NCI-H226 (cell line): ENCODE measurements around the gene DSC3.
"Not testable (repeated sequence)": the region's sequence is repeated elsewhere in the genome, so short reads cannot be mapped to it uniquely, and the experiment has no call there.

Source experiments
- DNase-seq: peaks from one replicate; pipeline ENCODE4 v3.0.0-alpha.2; 2015

The DSC3 gene

DNA sequence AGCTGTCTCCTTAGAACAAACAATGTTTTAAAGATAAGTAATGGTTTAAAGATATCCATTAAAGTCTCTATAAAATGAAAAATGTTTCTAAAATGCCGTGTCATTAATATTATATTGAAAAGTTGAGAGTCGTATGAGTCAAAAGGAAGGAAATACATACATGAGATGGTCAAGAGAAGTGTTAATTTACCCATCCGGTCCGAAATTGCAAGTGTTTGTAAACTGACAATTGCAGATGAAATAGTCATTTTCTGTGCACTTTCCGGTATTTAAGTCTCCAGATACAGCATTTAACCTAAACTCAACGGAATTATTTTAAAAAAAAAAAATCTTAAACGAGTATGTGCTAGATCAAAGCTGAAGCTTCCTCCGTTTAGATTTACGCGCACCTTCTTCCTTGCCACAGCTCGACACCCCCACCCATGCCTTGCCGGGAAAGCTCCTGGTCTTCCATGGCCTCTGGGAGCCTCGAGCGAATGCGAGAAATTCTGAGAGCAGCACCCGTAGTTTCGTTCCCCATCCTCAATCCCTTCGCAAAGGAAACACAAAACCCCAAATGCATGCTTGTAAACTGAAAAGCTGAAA, 1.8 kb downstream of the DSC3 start:
- DNase-seq = peak; percentile 36

DNA sequence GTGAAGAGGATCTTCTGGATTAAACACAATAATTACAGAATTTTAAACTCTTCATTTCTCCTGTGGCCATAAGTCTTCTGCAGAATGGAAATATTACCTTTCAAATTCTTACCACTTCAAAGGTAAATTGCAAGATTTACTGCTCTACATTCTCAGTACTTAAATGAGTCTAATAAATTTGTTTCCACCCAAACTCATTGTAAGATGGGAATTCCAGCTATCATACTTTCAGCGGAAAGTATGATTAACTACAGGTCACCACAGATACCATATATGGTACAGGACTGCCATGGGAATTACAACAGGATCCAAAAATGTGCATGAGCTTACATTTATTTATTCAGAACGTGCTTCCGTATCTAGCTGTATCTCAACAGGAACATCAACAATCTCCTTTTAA, 3.1 kb downstream of the DSC3 start:
- DNase-seq = peak; percentile 69

DNA sequence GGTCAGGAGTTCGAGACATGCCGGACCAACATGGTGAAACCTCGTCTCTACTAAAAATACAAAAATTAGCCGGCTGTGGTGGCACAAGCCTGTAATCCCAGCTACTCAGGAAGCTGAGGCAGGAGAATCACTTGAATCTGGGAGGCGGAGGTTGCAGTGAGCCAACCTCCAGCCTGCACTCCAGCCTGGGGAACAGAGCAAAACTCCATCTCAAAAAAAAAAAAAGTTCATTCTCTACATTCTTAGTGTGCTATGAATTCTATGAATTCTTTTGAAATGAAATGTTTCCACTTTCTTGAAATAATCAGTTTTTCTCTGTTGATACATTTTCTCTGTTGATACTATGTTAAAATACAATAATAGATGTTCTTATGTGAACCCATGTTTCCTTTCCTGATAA, 4.9 kb downstream of the DSC3 start:
- peak; percentile 60 for DNase-seq

DNA sequence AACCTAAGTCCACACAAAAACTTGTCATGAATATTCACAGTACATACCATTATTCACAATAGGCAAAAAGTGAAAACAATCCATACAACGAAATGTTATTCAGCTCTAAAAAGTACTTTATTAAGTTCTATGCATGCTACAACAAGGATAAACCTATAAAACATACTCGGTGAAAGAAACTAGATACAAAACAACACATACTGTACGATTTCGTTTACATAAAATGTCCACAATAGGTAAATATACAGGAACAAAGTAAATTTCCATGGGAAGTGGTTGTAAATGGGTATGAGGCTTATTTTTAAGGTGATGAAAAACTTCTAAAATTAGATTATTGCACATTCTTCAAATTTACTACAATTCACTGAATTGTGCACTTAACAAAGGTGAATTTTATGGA, 8.0 kb downstream of the DSC3 start:
- no peak for DNase-seq

DNA sequence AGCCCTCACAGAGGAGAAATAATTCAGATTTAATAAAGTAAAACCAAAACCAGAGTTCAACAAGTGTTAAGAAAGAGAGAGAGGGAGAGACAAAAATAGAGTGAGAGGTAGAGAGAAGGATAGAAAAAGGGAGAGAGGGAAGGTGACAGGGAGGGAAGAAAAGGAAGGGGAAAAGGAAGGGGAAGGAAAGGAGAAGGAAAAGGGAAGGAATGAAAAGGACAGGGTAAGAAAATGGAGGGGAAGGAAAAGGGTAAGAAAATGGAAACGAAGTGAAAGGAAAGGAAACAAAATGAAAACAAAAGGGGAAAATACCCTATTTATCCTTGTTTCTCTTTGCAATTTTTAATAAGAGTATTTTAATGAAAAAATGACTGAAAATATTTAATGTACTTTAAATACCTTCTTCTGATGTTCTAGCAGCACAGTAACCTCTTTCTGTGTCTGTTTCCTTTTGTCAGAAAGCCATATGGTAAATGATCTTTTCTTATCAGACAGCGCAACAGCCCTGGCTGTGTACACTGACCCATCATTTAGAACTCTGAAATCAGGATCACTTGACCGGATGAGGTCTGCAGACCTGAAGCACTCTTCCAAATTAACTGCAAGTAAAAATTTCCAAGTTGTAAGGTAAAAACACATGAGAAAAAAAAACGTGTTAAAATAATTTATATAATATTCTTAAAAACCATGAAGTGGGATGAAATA, 11.8 kb downstream of the DSC3 start:
- no peak for DNase-seq

DNA sequence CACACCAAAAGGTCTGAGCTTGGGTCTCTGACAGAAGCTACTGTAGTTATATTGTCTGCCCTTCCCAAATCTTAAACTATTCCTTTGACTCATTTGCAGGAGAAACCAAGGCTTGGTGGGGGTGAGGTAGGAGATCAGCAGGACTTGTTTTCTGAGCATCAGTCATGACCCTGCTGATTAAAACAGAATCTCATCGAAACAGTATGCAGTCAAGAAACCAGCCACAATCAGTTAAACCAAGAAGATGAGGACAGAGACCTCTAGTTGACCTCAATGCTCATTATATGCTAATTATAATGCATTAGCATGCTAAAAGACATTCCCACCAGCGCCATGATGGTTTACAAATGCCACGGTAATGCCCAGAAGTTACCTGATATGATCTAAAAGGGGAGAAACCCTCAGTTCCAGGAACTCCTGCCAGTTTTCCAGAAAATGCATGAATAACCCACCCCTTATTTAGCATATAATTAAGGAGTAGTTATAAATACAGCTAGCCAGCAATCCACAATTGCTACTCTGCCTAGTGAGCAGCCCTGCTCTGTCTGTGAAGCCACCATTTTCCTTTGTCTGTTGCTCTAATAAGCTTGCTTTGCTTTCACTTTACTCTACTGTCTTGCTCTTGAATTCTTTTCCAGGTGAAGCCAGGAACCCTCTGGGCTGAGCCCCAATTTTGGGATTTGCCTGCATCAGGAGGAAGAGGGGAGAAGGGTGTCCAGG, 26.7 kb downstream of the DSC3 start:
- no peak for DNase-seq

DNA sequence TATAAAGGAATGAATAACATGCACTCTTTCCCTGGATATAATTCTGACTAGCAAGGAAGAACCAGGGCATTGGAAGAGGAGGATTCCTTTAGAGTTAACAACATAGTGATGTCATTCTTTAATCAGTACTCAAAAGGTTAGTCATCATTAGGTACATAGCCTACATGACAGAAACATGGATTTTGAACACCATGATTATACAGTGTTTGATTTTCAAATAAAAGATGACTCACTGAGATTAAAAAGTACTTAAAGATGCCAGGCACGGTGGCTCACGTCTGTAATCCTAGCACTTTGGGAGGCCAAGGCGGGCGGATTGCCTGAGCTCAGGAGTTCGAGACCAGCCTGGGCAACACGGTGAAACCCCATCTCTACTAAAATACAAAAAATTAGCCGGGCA, 31.1 kb downstream of the DSC3 start:
- peak; percentile 86 for DNase-seq

DNA sequence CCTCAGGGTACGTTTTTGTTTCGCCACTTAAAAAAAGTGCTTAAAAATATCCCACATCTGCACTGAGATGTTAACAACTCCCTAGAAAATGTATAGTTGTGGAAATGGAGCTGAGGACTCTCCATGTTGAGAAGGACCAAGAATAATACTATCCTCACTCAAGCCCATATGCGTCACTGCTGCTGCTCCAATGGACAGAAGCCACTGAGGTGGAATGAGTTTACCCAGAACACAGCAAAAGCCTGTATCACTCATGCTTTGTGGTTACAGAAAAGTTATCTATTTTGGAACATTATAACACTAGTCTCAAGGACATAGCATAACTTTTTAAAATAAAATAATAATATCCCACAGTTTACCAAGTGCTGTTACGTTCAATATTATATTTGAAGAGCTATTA, 31.9 kb downstream of the DSC3 start:
- DNase-seq = no peak

DNA sequence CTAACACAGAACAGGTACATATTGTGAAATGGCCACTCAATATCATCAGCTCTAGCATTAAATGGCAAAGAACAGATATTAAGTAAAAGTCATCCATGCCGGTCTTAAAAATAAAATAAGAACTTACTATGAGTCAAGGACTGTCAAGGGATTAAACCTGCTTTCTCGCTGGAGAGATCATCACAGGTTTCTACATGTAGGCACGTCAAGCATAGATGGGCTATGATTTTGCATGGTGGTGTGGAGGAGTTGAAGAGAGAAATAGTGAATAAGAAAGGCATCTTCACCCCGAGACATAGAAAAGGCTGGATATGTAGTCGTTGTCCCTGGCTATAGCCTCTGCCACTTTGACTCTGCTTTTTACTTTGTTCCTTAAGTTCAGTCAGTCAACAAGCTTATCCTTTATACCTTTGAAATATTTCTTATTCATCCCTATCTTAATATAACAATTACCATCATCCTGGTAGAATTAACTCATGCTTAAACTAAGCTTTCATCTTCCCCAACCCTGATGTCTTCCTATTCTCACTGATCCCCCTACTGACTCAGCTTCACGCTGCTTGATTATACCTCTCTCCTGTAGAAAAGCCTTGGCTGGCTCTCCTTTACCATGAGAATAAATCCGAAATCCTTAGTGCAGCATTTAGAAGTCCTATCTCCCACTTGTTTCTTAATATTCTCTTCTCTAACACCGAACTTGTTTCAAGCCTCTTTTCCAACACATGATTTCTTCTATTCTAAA, 42.5 kb downstream of the DSC3 start:
- DNase-seq = no peak

DNA sequence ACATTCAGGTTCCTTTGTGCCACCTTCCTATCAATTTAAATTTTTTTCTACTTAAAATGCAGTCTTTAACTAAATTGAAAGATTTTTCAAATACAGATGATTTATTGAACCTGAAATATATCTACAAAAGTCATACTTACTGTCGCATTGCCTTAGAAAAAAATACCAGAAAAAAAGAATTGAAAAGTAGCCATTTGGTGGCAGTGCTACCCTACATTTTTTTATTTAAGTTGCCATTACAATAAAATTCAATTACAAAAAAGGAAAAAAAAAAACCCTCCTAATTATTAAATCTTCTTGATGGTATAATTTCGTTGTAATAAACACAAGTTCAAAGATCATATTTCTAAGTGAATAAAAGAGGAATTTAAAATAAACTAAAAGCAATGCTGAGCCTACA, 43.4 kb downstream of the DSC3 start:
- DNase-seq = no peak

DNA sequence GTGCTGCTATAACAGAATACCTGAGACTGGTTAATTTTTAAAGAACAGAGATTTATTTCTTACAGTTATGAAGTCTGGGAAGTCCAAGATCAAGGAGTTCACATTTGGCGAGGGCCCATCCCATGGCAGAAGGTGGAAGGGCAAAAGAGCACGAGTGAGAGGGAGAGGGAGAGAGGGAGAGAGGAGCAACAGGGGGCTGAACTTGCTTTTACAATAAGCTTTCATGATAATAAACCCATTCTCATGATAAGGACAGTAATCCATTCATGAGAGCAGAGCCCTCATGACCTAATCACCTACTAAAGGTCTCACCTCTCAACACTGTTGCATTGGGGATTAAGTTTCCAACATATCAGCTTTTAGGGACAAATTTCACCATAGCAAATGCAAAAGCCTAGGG, 45.3 kb downstream of the DSC3 start:
- no peak for DNase-seq

DNA sequence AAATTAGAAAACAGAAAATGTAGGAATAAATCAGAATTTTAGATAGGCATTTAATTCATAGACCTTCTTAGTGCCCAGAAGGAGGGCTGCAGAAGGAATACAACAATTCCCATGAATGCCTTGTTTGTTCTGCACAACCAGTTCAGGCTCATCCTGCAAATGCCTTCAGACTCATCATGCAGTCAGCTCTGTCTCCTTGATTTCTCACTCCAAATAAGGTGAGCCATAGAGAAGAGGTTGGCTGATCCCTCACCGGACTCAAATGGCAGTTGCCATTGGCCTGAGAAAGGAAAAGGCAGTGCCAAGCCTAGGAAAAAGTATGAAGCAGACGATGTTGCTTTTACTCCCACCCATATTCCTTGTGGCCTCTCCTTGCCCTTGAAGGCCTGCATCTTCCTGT, 50.3 kb downstream of the DSC3 start:
- DNase-seq = no peak

DNA sequence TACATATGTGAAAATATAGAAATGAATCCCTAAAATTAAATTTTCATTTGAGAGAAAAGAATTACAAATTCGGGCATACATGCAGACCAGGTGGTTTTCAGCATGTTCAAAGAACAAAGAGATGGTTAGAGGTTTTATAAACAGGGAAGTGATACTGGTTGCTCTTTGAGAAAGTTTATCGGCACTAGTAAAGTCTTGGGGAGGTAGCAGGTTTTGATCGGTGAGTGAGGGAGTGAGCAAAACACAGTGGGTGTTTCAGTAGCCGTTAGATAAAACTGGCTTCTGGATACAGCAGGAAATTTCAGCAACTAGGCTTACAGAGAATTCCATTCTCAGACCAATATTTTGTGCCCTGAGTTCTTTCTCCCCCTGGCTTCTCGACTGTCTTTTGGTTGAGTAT, 51.1 kb downstream of the DSC3 start:
- no peak for DNase-seq

DNA sequence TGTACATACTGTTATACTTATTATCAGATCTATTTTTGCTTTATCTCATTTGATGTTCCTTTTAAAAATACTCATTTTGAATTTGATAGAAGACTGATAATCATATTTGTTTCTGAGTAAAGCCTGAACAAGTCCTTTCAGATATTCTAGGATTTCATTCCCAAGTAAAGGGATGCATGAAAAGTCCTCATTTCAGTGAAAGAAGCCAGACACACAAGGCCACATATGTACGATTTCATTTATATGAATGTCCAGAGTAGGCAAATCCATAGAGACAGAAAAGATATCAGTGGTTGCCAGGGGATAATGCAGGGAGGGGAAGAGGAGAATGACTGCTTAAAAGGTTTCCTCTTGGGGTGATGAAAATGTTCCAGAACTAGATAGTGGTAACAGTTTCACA, 53.4 kb downstream of the DSC3 start:
- no peak for DNase-seq

DNA sequence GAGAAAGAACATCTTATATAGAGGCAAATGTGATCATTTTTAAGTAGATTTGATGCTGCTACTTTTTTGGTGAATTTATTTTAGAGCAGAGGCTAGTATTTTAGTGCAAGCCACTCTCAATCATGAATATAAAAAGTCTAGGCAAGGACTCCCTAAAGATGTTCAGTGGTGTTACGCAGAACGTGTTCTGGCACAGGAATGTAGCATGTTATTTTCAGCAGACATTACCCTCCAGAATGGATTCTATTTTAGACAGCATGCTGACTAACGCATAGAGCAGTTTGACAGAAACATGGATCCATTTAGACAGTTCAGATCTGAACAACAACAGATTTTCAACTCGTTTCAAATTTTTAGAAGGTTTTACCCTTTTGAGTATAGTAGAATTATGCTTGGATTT, 54.1 kb downstream of the DSC3 start:
- no peak for DNase-seq

DNA sequence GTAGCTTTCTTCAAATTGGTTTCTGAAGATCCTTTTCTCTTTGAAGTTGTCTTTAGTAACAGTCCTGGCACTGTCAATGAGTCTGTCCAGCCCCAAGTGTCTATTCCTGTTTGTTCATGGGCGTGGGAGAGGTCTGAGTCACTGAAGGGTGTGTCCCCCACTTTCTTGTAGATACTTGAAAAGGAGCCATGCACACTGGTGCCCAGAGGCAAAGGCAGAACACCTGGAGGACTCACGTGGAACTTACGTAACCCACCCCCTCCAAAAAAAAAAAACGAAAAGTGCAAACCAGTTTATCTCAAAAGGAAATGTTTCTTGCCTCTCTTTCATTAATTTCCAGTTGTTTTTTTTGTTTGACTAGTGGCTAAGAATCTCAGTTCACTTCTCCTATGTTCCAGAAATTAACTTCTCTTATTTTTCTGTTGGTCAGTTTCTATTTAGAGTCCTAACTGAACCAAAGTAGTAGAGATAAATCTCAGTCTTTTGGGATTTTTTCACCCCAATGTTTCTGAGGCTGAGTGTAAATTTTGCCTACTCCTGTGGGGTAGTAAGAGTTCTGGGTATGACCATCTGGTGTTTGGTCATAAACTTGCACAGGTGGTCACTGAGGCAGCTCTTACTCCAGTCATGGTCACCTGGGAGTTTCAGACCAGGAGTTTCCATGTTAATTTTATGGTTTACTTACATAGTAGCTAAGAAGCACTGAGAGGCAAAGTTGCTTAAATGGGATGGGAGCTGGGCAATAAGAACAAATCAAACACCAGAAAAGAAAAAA, 54.9 kb downstream of the DSC3 start:
- DNase-seq = peak; percentile 60

DNA sequence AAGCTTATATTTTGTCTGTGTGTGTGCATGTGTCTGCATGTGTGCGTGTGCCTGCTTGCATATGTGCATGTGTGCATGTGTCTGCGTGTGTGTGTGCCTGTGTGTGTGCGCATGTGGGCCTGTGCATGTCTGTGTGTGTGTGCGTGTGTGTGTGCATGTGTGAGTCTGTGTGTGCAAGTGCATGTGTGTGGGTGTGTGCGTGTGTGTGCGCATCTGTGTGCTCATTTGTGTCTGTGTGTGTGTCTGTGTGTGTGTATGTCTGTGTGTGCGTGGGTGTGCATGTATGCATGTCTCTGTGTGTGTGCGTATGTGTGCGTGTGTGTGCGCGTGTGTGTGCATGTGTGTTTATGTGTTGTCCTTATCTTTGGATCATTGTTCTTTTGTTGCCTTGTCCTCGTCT, 56.8 kb downstream of the DSC3 start:
- no peak for DNase-seq

DNA sequence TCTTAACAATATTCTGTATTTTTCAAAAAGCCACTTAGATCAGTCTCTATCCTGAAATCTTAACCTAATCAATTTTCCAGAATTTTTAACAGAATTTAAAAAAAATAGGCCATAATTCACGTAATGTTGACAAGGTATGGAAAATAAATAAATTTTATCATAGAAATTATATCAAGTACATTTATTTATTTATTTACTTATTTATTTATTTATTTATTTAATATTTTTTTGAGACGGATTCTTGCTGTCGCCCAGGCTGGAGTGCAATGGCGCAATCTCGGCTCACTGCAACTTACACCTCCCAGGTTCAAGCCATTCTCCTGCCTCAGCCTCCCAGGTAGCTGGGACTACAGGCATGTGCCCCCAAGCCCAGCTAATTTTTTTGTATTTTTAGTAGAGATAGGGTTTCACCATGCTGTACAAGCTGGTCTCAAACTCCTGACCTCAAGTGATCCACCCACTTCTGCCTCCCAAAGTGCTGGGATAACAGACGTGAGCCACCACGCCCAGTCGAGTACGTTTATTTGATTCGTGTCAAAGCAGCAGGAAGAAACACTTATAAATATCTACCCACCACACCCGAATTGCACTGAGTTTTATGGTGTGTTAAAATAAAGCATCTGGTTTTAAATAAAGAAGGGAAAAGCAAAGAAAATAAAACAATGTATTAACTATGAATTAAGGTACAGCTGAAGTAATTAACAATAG, 60.1 kb downstream of the DSC3 start:
- DNase-seq = no peak

DNA sequence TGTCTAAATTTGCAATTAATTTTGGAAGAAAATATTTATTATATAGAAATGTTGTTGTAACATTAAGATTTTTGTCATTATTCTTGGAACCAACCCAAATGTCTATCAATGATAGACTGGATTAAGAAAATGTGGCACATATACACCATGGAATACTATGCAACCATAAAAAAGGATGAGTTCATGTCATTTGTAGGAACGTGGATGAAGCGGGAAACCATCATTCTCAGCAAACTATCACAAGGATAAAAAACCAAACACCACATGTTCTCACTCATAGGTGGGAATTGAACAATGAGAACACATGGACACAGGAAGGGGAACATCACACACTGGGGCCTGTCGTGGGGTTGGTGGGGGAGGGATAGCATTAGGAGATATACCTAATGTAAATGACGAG, 64.5 kb downstream of the DSC3 start:
- not testable (repeated sequence) for DNase-seq

DNA sequence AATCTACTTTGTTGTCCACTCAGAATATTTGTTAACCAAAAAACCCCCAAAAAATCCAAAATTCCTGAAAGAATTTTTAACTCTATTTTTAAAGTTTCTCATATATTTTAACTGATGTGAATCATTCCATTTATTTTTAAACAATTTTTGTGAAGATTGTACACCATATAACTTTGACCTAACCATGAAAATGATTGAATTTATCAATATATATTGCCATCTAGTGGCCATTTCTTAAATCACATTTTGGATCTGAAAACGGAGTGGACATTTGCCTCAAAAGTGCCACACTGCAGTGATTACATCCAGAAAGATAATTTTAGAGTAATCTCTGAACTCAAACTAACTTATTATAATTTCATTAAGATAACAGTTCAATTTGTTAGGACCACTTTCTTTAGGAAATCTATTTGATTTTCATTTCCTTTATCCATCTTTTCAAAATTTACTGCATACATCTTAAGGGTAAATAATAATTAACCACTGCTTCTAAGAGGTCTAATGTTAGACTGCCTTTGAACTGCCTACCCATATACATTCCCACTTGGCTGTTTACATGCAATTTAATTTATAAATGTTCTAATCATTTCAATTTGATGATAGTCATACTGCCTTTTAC, 71.1 kb downstream of the DSC3 start:
- DNase-seq = no peak

DNA sequence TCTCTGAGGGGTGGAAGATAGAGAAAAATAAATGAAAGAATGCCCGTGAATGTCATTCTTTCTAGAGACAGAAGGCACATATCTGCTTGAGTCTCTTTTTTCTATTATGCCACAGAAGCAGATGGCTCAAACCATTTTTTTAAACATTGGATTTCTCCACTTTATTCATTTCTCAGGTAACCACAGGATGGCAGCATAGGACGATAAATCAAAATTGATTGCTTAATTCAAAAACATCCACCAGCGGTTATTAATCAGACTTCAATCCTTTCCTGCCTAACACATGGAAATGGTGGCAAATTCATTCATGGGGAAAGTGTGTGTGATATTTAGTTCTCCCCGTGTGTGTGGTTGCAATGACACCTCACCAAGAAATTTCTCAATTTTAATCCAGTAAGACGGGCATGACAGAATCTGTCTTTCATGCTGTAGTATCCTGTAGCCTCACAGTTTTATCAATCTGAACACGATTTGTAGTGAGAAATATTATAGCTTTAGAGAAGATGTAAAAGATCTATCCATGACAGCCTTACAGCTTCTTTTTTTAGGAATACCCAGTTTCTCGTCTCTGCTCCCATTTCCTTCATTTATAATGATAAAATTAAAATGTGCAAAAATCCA, 72.2 kb downstream of the DSC3 start:
- DNase-seq = peak; percentile 7
